ENCODE measurements around the gene ZPLD1.

DNA sequence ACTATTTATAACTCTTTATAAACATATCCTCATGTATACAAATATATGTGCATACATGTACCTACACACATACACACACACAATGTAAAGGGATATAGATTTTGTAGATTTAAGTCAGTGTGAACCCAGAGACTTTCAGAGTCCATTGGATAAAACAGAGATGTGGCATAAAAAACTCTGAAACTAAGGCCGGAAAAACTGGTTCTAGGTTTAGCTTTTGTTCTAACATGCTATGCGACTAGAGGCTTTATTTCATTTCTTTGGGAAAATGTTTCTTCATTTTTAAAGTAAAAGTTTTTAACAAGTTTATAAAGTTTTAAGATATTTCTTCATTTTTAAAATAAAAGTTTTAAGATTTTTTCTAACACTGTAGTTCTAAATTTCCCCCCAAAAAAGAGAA is 36.7 kb downstream of the ZPLD1 start:
- TF ChIP-seq, protein P1, sequence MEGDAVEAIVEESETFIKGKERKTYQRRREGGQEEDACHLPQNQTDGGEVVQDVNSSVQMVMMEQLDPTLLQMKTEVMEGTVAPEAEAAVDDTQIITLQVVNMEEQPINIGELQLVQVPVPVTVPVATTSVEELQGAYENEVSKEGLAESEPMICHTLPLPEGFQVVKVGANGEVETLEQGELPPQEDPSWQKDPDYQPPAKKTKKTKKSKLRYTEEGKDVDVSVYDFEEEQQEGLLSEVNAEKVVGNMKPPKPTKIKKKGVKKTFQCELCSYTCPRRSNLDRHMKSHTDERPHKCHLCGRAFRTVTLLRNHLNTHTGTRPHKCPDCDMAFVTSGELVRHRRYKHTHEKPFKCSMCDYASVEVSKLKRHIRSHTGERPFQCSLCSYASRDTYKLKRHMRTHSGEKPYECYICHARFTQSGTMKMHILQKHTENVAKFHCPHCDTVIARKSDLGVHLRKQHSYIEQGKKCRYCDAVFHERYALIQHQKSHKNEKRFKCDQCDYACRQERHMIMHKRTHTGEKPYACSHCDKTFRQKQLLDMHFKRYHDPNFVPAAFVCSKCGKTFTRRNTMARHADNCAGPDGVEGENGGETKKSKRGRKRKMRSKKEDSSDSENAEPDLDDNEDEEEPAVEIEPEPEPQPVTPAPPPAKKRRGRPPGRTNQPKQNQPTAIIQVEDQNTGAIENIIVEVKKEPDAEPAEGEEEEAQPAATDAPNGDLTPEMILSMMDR (conservative IDR thresholded peaks at IDR 0.05; ENCODE audit: low read depth, low read length), result no peak
- no peak for TF ChIP-seq EZH2 (IDR thresholded peaks at IDR 0.05; ENCODE audit: low read length, unreplicated experiment)
